ENCODE results near the gene GDF11. TPM values are rescaled to one million over a fixed set of nuclear protein-coding genes. Genes with fewer than 3 reads are reported as not detected.

GDF11 gene
- total RNA-seq, 1 experiment from 2014 or later = 5.3 TPM

GRCh38 chr12:55697686-55698085 lies 45.2 kb upstream of the GDF11 start:
- intact Hi-C loops (cut with micrococcal nuclease) = no loop called here
- BruUV-seq (replicated peaks) = no TSS peak
- no peaks in the 10 kb centered on the region for H3K36me3 ChIP-seq (ENCODE audit: control insufficient read depth in 1 of 2, insufficient read depth in 2 of 2, low read length in 2 of 2)
- ChIA-PET POLR2A (no interaction called here), RAD21 (ENCODE audit: low non-redundant PET in 1 of 2, low total read pairs in 2 of 2, uncharacterized antibody in 2 of 2, unreplicated experiment in 2 of 2) (no interaction called here), CTCF (no interaction called here)
- H3K9ac ChIP-seq (ENCODE audit: low read length) = no peak overlapping the region
- H2AFZ ChIP-seq (ENCODE audit: low read depth, low read length, poor library complexity, severe bottlenecking) = no peak overlapping the region
- H3K27ac ChIP-seq (ENCODE audit: low read depth, low read length) = no peak overlapping the region
- no peak overlapping the region for H3K4me2 ChIP-seq (ENCODE audit: low read length)
- H3K9me3 ChIP-seq (ENCODE audit: control insufficient read depth in 1 of 2, insufficient read depth in 1 of 2, low read depth in 1 of 2, low read length in 2 of 2) = no peaks in the 10 kb centered on the region
- no peaks in the 10 kb centered on the region for H3K27me3 ChIP-seq (ENCODE audit: insufficient read depth, low read length)
- TF ChIP-seq CEBPB (IDR thresholded peaks at IDR 0.05; ENCODE audit: low read depth) (no peak), ZBTB33 (IDR thresholded peaks at IDR 0.05; ENCODE audit: extremely low read depth, insufficient replicate concordance, low read length) (no peak), SP1 (IDR thresholded peaks at IDR 0.05; ENCODE audit: low read depth) (no peak), POLR2A (IDR thresholded peaks at IDR 0.05; ENCODE audit: borderline replicate concordance, extremely low read depth, insufficient read depth, insufficient read length) (no peak), POLR2AphosphoS5 (IDR thresholded peaks at IDR 0.05; ENCODE audit: low read depth, low read length) (no peak), RAD21 (IDR thresholded peaks at IDR 0.05; ENCODE audit: low read depth) (no peak), SIN3A (IDR thresholded peaks at IDR 0.05; ENCODE audit: low read depth) (no peak), MAX (IDR thresholded peaks at IDR 0.05) (no peak), ELF1 (IDR thresholded peaks at IDR 0.05; ENCODE audit: borderline replicate concordance, low read depth) (no peak), EGR1 (IDR thresholded peaks at IDR 0.05; ENCODE audit: low read depth) (no peak), CTCF (IDR thresholded peaks at IDR 0.05 in 2 of 3, conservative IDR thresholded peaks at IDR 0.05 in 1 of 3; ENCODE audit: borderline replicate concordance in 1 of 3, insufficient read depth in 1 of 3, low read depth in 2 of 3, low read length in 2 of 3) (no peak), ZFX (IDR thresholded peaks at IDR 0.05) (no peak), ATF3 (IDR thresholded peaks at IDR 0.05) (no peak), FOSL1 (IDR thresholded peaks at IDR 0.05; ENCODE audit: low read depth) (no peak), ZNF274 (IDR thresholded peaks at IDR 0.05; ENCODE audit: low read depth, low read length) (no peak), SRF (IDR thresholded peaks at IDR 0.05; ENCODE audit: low read depth) (no peak), EZH2phosphoT487 (IDR thresholded peaks at IDR 0.05; ENCODE audit: borderline replicate concordance) (no peak), YY1 (IDR thresholded peaks at IDR 0.05; ENCODE audit: extremely low read depth, insufficient replicate concordance, low read depth, low read length) (no peak), TCF7L2 (IDR thresholded peaks at IDR 0.05; ENCODE audit: borderline replicate concordance, extremely low read depth, insufficient read depth, insufficient read length) (no peak)
- no peaks in the 10 kb centered on the region for H4K20me1 ChIP-seq (ENCODE audit: insufficient read depth)
- peaks cover 0 to 4% of the 10 kb centered on the region in 2 experiments; a peak in 1 of 4 replicates for H3K4me1 ChIP-seq (ENCODE audit: control insufficient read depth in 1 of 2, insufficient read depth in 2 of 2, low read length in 2 of 2)
- no peak overlapping the region for H3K4me3 ChIP-seq (replicated peaks in 1 of 2; ENCODE audit: low read depth in 1 of 2, low read length in 2 of 2)
- no peaks in the 10 kb centered on the region for H3K79me2 ChIP-seq (ENCODE audit: insufficient read depth, low read length)
- H3K9me2 ChIP-seq (ENCODE audit: insufficient read depth) = no peaks in the 10 kb centered on the region
- no peak for ATAC-seq
- no peak for DNase-seq (ENCODE audit: low read depth, low spot score)
